ENCODE data around the gene PRSS56. TPM values are rescaled to one million over a fixed set of nuclear protein-coding genes. Genes with fewer than 3 reads are reported as not detected.

The PRSS56 gene
- total and polyA plus RNA-seq, 2 of the 13 experiments (the other 11 are each of a cell fraction or from before 2014, with no cell fraction given): not detected

DNA sequence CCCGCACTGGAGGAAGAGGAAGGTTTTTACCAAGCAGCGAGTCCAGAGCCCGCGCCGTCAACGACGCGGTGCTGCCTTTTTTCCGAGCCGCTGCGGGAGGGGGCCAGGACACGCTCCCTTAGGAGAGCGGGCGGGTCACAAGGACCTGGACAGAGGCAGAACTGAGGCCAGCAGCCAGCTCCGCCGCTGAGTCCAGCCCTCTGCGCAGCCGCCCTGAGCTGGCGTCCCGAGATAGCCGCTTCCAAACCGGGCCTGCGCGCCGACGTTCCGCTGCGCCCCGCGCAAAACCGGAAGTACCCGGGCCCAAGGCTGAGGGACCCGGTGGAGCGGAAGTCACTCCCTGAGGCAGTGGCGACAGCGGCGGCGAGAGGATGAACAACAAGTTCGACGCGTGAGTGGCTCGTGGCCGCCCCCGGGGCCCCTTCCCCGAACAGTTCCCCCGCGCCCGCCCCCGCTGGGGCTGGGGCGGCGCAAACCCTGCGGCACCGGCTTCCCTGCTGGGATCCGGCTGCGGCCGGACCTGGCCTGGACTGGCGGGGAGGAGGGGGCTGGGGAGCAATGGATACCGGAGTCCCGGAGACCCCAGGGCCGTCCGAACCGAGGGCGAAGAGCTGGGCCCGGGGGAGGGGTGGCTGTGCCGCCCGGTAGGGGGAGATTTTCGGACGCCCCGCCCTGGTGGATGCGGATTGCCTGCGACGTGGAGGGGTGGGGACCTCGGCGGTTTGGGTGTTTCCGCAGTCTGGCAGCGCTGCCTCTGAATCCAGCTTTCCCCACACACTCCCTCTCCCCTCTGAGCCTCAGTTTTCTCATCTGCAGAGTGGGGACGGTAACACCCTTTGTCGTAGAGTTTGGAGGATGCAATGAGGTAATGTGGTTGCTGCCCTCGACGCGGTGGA is 30.4 kb downstream of the PRSS56 start, which contains the start of the genes EIF4E2 and TIGD1 (continued):
- no peak for TF ChIP-seq TRIM24 (CRISPR knock-in tag; IDR thresholded peaks at IDR 0.05)
- TF ChIP-seq HHEX (CRISPR knock-in tag; IDR thresholded peaks at IDR 0.05): peak; percentile 50; the same call in 1 of the 2 replicates
- TF ChIP-seq, protein P1, sequence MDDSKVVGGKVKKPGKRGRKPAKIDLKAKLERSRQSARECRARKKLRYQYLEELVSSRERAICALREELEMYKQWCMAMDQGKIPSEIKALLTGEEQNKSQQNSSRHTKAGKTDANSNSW (CRISPR knock-in tag; IDR thresholded peaks at IDR 0.05; ENCODE audit: borderline replicate concordance): peak; percentile 87; the same call in 1 of the 2 replicates
- TF ChIP-seq, protein P2, sequence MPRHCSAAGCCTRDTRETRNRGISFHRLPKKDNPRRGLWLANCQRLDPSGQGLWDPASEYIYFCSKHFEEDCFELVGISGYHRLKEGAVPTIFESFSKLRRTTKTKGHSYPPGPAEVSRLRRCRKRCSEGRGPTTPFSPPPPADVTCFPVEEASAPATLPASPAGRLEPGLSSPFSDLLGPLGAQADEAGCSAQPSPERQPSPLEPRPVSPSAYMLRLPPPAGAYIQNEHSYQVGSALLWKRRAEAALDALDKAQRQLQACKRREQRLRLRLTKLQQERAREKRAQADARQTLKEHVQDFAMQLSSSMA (CRISPR knock-in tag; IDR thresholded peaks at IDR 0.05): peak; percentile 97
- TF ChIP-seq HDAC1 (CRISPR knock-in tag; IDR thresholded peaks at IDR 0.05): peak; percentile 97
- TF ChIP-seq ZNF337 (CRISPR knock-in tag; IDR thresholded peaks at IDR 0.05; ENCODE audit: borderline replicate concordance, low read depth): peak; percentile 98; the same call in 1 of the 2 replicates
- peak; percentile 97 for TF ChIP-seq PHF20 (CRISPR knock-in tag; IDR thresholded peaks at IDR 0.05)
- TF ChIP-seq SMYD3 (CRISPR knock-in tag; IDR thresholded peaks at IDR 0.05): peak; percentile 99
- peak; percentile 91 for TF ChIP-seq ZNF777 (CRISPR knock-in tag; IDR thresholded peaks at IDR 0.05)
- TF ChIP-seq HCFC1 (IDR thresholded peaks at IDR 0.05; ENCODE audit: low read depth, low read length): peak; percentile 79
- TF ChIP-seq ZNF644 (CRISPR knock-in tag; IDR thresholded peaks at IDR 0.05; ENCODE audit: low read depth): peak; percentile 46; the same call in 1 of the 2 replicates
- TF ChIP-seq ZNF724P (CRISPR knock-in tag; IDR thresholded peaks at IDR 0.05; ENCODE audit: borderline replicate concordance): peak; percentile 89; the same call in 1 of the 2 replicates
- TF ChIP-seq ZNF207 (IDR thresholded peaks at IDR 0.05; ENCODE audit: borderline replicate concordance): no peak
- TF ChIP-seq ZSCAN25 (CRISPR knock-in tag; IDR thresholded peaks at IDR 0.05): peak; percentile 91
- TF ChIP-seq, protein P3, sequence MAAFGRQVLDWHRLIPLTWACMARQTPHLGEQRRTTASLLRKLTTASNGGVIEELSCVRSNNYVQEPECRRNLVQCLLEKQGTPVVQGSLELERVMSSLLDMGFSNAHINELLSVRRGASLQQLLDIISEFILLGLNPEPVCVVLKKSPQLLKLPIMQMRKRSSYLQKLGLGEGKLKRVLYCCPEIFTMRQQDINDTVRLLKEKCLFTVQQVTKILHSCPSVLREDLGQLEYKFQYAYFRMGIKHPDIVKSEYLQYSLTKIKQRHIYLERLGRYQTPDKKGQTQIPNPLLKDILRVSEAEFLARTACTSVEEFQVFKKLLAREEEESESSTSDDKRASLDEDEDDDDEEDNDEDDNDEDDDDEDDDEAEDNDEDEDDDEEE (CRISPR knock-in tag; IDR thresholded peaks at IDR 0.05): peak; percentile 100
- peak; percentile 96 for TF ChIP-seq ZFY (CRISPR knock-in tag; IDR thresholded peaks at IDR 0.05)
- TF ChIP-seq, protein P4, sequence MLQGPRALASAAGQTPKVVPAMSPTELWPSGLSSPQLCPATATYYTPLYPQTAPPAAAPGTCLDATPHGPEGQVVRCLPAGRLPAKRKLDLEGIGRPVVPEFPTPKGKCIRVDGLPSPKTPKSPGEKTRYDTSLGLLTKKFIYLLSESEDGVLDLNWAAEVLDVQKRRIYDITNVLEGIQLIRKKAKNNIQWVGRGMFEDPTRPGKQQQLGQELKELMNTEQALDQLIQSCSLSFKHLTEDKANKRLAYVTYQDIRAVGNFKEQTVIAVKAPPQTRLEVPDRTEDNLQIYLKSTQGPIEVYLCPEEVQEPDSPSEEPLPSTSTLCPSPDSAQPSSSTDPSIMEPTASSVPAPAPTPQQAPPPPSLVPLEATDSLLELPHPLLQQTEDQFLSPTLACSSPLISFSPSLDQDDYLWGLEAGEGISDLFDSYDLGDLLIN (CRISPR knock-in tag; IDR thresholded peaks at IDR 0.05; ENCODE audit: borderline replicate concordance): peak; percentile 81
- peak; percentile 99 for TF ChIP-seq RBM39 (IDR thresholded peaks at IDR 0.05; ENCODE audit: low read depth, low read length, poor library complexity, severe bottlenecking)
- peak; percentile 86 for TF ChIP-seq FOXM1 (CRISPR knock-in tag; IDR thresholded peaks at IDR 0.05)
- TF ChIP-seq, protein P5, sequence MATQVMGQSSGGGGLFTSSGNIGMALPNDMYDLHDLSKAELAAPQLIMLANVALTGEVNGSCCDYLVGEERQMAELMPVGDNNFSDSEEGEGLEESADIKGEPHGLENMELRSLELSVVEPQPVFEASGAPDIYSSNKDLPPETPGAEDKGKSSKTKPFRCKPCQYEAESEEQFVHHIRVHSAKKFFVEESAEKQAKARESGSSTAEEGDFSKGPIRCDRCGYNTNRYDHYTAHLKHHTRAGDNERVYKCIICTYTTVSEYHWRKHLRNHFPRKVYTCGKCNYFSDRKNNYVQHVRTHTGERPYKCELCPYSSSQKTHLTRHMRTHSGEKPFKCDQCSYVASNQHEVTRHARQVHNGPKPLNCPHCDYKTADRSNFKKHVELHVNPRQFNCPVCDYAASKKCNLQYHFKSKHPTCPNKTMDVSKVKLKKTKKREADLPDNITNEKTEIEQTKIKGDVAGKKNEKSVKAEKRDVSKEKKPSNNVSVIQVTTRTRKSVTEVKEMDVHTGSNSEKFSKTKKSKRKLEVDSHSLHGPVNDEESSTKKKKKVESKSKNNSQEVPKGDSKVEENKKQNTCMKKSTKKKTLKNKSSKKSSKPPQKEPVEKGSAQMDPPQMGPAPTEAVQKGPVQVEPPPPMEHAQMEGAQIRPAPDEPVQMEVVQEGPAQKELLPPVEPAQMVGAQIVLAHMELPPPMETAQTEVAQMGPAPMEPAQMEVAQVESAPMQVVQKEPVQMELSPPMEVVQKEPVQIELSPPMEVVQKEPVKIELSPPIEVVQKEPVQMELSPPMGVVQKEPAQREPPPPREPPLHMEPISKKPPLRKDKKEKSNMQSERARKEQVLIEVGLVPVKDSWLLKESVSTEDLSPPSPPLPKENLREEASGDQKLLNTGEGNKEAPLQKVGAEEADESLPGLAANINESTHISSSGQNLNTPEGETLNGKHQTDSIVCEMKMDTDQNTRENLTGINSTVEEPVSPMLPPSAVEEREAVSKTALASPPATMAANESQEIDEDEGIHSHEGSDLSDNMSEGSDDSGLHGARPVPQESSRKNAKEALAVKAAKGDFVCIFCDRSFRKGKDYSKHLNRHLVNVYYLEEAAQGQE (IDR thresholded peaks at IDR 0.05; ENCODE audit: borderline replicate concordance in 1 of 2, low read depth in 1 of 2, low read length in 2 of 2): peak in 1 of 2 experiments; percentile 51; a peak in 2 of 4 replicates
- TF ChIP-seq FOSL1 (CRISPR knock-in tag; IDR thresholded peaks at IDR 0.05; ENCODE audit: borderline replicate concordance): peak; percentile 57; the same call in 1 of the 2 replicates
- TF ChIP-seq CREM (IDR thresholded peaks at IDR 0.05): peak; percentile 61; the same call in 1 of the 2 replicates
- TF ChIP-seq CREM (CRISPR knock-in tag; IDR thresholded peaks at IDR 0.05): no peak
- TF ChIP-seq NFRKB (IDR thresholded peaks at IDR 0.05): no peak

All from HepG2 (cell line).